H1 (cell line): ENCODE measurements around the gene FIGNL2. TPM values are rescaled to one million over a fixed set of nuclear protein-coding genes. Genes with fewer than 3 reads are reported as not detected.

ENCODE experiments used
- NANOG ChIP-seq: IDR thresholded peaks from 2 replicates; pipeline ENCODE4 v1.6.1; 2011; ENCODE audit warnings: low read length, low read depth, mild to moderate bottlenecking, inconsistent platforms; ENCODE audit not compliant: insufficient read depth, poor library complexity, severe bottlenecking
- polyA plus RNA-seq, 7 experiments: library from polyadenylated mRNA; depleted of rRNA in 3 of 7; stranded (reverse) in 5 of 7; unstranded in 2 of 7; fragments of >200 nt in 5 of 7; fragments of 200-250 nt in 2 of 7; gene quantifications; 1 replicate in 5 of 7; 2 replicates in 1 of 7; 4 replicates in 1 of 7; pipeline versions ENCODE4 v1.2.1 to v1.2.3, GENCODE V29; 2011 to 2013; ENCODE audit warnings: missing spikeins in 2 of 7, mixed read lengths in 2 of 7
- total RNA-seq: library from RNA; stranded (reverse); fragmentation: NEBNext Ultra II Directional; extraction: Animal tissue kit (Norgen Biotek cat#: 25700); gene quantifications from 2 replicates; pipeline ENCODE4 v1.2.1, GENCODE V29; 2021

The FIGNL2 gene
- total and polyA plus RNA-seq, 2 of the 8 experiments (the other 6 are each of a cell fraction or from before 2014, with no cell fraction given), result 6.5 to 7.1 TPM

DNA sequence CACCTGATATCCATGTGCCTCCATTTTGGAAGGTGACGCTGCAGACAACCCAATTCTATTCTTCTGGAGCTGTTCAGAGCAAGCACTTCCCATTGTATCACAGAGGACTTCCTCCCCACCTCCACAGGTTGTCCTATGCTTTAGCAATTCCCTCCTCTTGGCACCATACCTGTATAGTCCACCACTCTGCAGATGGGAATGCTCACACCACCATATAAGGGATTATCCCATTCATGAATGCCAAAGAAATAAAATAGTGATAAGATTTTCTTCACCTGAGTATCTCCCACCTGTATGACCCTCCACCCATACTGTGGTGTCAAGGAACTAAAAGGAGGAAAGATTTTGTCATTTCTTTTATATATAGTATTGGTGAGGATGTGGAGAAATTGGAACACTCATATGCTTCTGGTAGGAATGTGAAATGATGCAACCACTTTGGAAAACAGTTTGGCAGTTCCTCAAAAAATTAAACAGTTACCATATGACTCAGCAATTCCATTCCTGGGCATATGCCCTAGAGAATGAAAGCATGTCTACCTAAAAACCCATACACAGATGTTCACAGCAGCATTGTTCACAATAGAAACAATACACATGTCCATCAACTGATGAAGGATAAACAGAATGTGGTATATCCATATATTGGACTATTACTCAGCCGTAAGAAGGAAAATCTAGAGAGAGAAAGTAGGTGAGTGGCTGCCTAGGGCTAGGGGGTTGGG, 75.2 kb downstream of the FIGNL2 start (continued):
- TF ChIP-seq NANOG, result no peak
